CD14-positive monocyte (primary cell): ENCODE data around the gene HOXA11. TPM values are rescaled to one million over a fixed set of nuclear protein-coding genes. Genes with fewer than 3 reads are reported as not detected.
A peak's percentile ranks its signal among the peaks of the same experiment; 100 is the strongest.

Source experiments
- DNase-seq, 3 donors: peaks; one replicate each; pipeline ENCODE4 v3.0.0-alpha.2; 2011 to 2022
- H2AFZ ChIP-seq: 2 replicates; pipeline ENCODE4 v1.6.0; 2012; ENCODE audit warnings: mild to moderate bottlenecking, low read depth, low read length, inconsistent platforms; ENCODE audit not compliant: insufficient read depth, poor library complexity, severe bottlenecking
- H3K27ac ChIP-seq, 2 donors: 1 replicate in 1 of 2; 2 replicates in 1 of 2; pipeline ENCODE4 v1.5.1; 2012 to 2013; ENCODE audit warnings: low read length in 2 of 2, control low read depth in 1 of 2, inconsistent platforms in 1 of 2, low read depth in 1 of 2, mild to moderate bottlenecking in 1 of 2
- H3K27me3 ChIP-seq, 2 donors: one replicate each; pipeline versions ENCODE4 v1.6.0 to v1.6.1; 2011 to 2013; ENCODE audit warnings: low read length in 2 of 2; ENCODE audit not compliant: control insufficient read depth in 2 of 2, insufficient read depth in 2 of 2
- H3K36me3 ChIP-seq, 2 donors: replicated peaks in 1 of 2; 1 replicate in 1 of 2; 2 replicates in 1 of 2; pipeline versions ENCODE4 v1.5.1 to v1.6.1; 2012 to 2013; ENCODE audit warnings: low read length in 2 of 2, control low read depth in 1 of 2, inconsistent platforms in 1 of 2, mild to moderate bottlenecking in 1 of 2; ENCODE audit not compliant: insufficient read depth in 2 of 2, control insufficient read depth in 1 of 2
- H3K4me1 ChIP-seq, 2 donors: 1 replicate in 1 of 2; 2 replicates in 1 of 2; pipeline versions ENCODE4 v1.5.1 to v1.6.1; 2012 to 2013; ENCODE audit warnings: low read length in 2 of 2, control low read depth in 1 of 2, inconsistent platforms in 1 of 2, mild to moderate bottlenecking in 1 of 2, moderate library complexity in 1 of 2; ENCODE audit not compliant: insufficient read depth in 2 of 2, control insufficient read depth in 1 of 2
- H3K4me2 ChIP-seq: replicated peaks from 2 replicates; pipeline ENCODE3; 2012; ENCODE audit warnings: low read length, moderate library complexity, mild to moderate bottlenecking; ENCODE audit not compliant: poor library complexity, severe bottlenecking; ENCODE audit errors: extremely low read depth
- H3K4me3 ChIP-seq, 3 experiments: fragments of 200-600 bp in 1 of 3; sonication (generic) in 1 of 3; replicated peaks in 1 of 3; 1 replicate in 2 of 3; 2 replicates in 1 of 3; pipeline ENCODE4 v1.5.1; 2011 to 2013; ENCODE audit warnings: low read length in 3 of 3, mild to moderate bottlenecking in 3 of 3, control low read depth in 2 of 3, low read depth in 2 of 3, inconsistent platforms in 1 of 3, moderate library complexity in 1 of 3
- H3K79me2 ChIP-seq: 2 replicates; pipeline ENCODE4 v1.6.0; 2012; ENCODE audit warnings: mild to moderate bottlenecking, control low read depth, inconsistent platforms, low read length, moderate library complexity; ENCODE audit not compliant: insufficient read depth
- H3K9ac ChIP-seq: 2 replicates; pipeline ENCODE4 v1.6.0; 2017; ENCODE audit warnings: low read length, mild to moderate bottlenecking; ENCODE audit not compliant: insufficient read depth, poor library complexity, severe bottlenecking
- H3K9me3 ChIP-seq, 2 donors: replicated peaks in 1 of 2; 1 replicate in 1 of 2; 2 replicates in 1 of 2; pipeline versions ENCODE4 v1.5.1 to v1.6.1; 2012 to 2013; ENCODE audit warnings: low read length in 2 of 2, control low read depth in 1 of 2; ENCODE audit not compliant: control insufficient read depth in 1 of 2, insufficient read depth in 1 of 2
- H4K20me1 ChIP-seq: 2 replicates; pipeline ENCODE4 v1.6.0; 2012; ENCODE audit warnings: mild to moderate bottlenecking, low read length, control low read depth, moderate library complexity; ENCODE audit not compliant: insufficient read depth
- H3K27ac Mint-ChIP-seq, 7 donors: one replicate each; pipeline ENCODE4 v1.8.0; 2020; ENCODE audit warnings: mild to moderate bottlenecking in 7 of 7, mixed read lengths in 7 of 7, moderate library complexity in 6 of 7, inconsistent platforms in 2 of 7
- H3K27me3 Mint-ChIP-seq, 3 donors: one replicate each; pipeline ENCODE4 v1.8.0; 2021 to 2022; ENCODE audit warnings: low read depth in 3 of 3, mild to moderate bottlenecking in 3 of 3, mixed read lengths in 3 of 3, moderate library complexity in 3 of 3, inconsistent platforms in 1 of 3
- H3K36me3 Mint-ChIP-seq, 2 donors: one replicate each; pipeline ENCODE4 v1.8.0; 2020; ENCODE audit warnings: mixed read lengths in 2 of 2, inconsistent platforms in 1 of 2, mild to moderate bottlenecking in 1 of 2
- H3K4me1 Mint-ChIP-seq: one replicate; pipeline ENCODE4 v1.8.0; 2020; ENCODE audit warnings: mild to moderate bottlenecking, mixed read lengths
- H3K4me3 Mint-ChIP-seq, 2 donors: one replicate each; pipeline ENCODE4 v1.8.0; 2020; ENCODE audit warnings: mild to moderate bottlenecking in 2 of 2, mixed read lengths in 2 of 2, moderate library complexity in 1 of 2
- H3K9me3 Mint-ChIP-seq, 7 donors: one replicate each; pipeline ENCODE4 v1.8.0; 2020 to 2022; ENCODE audit warnings: mixed read lengths in 7 of 7, mild to moderate bottlenecking in 6 of 7, moderate library complexity in 6 of 7, inconsistent platforms in 2 of 7
- WGBS: methylation state at CpG from one replicate; pipeline ENCODE4 v1.1.5; 2013; ENCODE audit warnings: missing lambda C conversion rate; ENCODE audit not compliant: insufficient coverage; 5-methylcytosine and 5-hydroxymethylcytosine counted together
- intact Hi-C, 2 donors: fragments of 100-400 bp; cut with micrococcal nuclease; formaldehyde crosslinking; loops; one replicate each; pipeline versions ENCODE4 v1.15.0 to v1.15.1; 2023
- polyA plus RNA-seq, 3 donors: library from polyadenylated mRNA; depleted of rRNA in 1 of 3; unstranded in 2 of 3; stranded (reverse) in 1 of 3; fragments of 300-500 nt in 2 of 3; fragments of >200 nt in 1 of 3; fragmentation: Illumina TruSeq in 2 of 3; gene quantifications; 1 replicate in 2 of 3; 2 replicates in 1 of 3; pipeline ENCODE4 v1.2.3, GENCODE V29; 2012 to 2021
- TF ChIP-seq, protein P1 (sequence below): fragments of 200-600 bp; IDR thresholded peaks from one replicate; pipeline ENCODE4 v1.8.0; 2022; ENCODE audit warnings: antibody characterized with exemption, mild to moderate bottlenecking

The HOXA11 gene
- polyA plus RNA-seq, 3 donors = not detected

- H3K27me3 ChIP-seq = peaks cover 92 to 98% of the 10 kb centered on the region in 2 donors
- H3K4me2 ChIP-seq = no peak overlapping the region
- no peak overlapping the region for H2AFZ ChIP-seq
- DNase-seq = no peak
- H3K9me3 ChIP-seq = peaks cover 4 to 6% of the 10 kb centered on the region in 2 donors
- H3K4me1 ChIP-seq = peaks cover 6 to 11% of the 10 kb centered on the region in 2 donors
- no peaks in the 10 kb centered on the region for H3K79me2 ChIP-seq
- Mint-ChIP-seq H3K36me3 (peaks cover 3 to 4% of the 10 kb centered on the region in 2 donors), H3K27ac (no peak overlapping the region), H3K4me1 (peaks cover 14% of the 10 kb centered on the region), H3K4me3 (peak overlapping the region in 1 of 2 donors; percentile 84), H3K27me3 (peaks cover 94 to 98% (median 96%) of the 10 kb centered on the region in 3 donors), H3K9me3 (peaks cover 0 to 24% (median 4%) of the 10 kb centered on the region in 7 donors)
- 36% methylated on average over 48 of the region's 50 CpGs for WGBS
- no peaks in the 10 kb centered on the region for H3K36me3 ChIP-seq
- no peak overlapping the region for H3K27ac ChIP-seq
- TF ChIP-seq, protein P1, sequence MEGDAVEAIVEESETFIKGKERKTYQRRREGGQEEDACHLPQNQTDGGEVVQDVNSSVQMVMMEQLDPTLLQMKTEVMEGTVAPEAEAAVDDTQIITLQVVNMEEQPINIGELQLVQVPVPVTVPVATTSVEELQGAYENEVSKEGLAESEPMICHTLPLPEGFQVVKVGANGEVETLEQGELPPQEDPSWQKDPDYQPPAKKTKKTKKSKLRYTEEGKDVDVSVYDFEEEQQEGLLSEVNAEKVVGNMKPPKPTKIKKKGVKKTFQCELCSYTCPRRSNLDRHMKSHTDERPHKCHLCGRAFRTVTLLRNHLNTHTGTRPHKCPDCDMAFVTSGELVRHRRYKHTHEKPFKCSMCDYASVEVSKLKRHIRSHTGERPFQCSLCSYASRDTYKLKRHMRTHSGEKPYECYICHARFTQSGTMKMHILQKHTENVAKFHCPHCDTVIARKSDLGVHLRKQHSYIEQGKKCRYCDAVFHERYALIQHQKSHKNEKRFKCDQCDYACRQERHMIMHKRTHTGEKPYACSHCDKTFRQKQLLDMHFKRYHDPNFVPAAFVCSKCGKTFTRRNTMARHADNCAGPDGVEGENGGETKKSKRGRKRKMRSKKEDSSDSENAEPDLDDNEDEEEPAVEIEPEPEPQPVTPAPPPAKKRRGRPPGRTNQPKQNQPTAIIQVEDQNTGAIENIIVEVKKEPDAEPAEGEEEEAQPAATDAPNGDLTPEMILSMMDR = no peak
- H3K4me3 ChIP-seq = no peak overlapping the region
- intact Hi-C loops = loop anchor here in 1 of 2 donors (10.0 kb wide), 1 partner anchor 711 kb away; no protein-coding TSS in a partner anchor
- H4K20me1 ChIP-seq = no peaks in the 10 kb centered on the region
- H3K9ac ChIP-seq = no peak overlapping the region
Observed at GRCh38 chr7:27213433-27214238, 28.6 kb upstream of the HOXA11 start.

DNA sequence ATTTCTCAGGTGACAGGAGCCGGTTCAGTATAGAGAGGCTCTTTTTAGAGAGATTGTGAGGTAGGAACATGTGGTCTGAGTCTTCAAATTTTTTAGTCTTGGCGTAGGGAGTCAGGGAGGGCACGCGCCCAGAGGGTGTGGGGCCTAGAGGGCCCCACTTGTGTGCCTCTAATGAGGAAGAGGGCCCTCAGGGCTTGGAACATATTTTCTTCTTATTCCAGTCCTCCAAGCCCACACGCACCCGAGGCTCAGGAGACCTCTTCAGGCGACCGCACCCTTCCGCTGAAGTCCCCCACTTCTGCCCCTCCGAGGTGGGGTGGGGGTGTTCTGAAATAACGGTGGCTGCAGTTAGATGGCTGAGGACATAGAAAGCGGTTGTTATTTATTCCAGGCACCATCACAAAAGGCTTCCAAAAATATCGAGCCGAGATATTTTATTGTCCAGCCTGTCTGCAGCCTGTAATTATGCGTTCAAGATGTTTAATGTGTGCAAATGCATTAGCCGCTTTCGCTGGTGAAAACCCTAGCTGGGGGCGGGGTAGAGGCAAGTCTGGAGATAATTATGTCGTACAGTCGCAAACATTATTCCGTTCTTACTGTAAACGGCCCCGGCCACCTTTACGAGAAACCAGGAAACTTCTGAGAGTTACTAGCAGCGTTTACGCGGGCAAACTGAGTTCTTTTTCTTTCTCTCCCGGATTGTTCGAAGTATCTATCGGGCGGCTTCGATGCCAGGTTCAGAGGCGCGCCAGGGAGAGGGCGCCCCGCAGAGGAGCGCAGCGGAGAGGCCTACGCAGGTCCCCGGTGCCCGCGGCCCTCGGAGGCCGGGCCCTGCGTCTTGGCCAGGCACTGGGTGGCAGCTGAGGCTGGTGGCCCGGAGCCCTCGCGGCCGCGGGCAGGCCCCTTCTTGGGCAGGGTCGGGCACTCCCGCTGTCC is 27.7 kb upstream of the HOXA11 start:
- H3K4me3 ChIP-seq = no peak overlapping the region
- TF ChIP-seq, protein P1 = no peak
- peaks cover 6 to 11% of the 10 kb centered on the region in 2 donors for H3K4me1 ChIP-seq
- no peak overlapping the region for H3K27ac ChIP-seq
- Mint-ChIP-seq H3K4me1 (peaks cover 14% of the 10 kb centered on the region), H3K36me3 (peaks cover 3 to 4% of the 10 kb centered on the region in 2 donors), H3K4me3 (peak overlapping the region in 1 of 2 donors; percentile 89), H3K9me3 (peaks cover 0 to 27% (median 5%) of the 10 kb centered on the region in 7 donors), H3K27ac (peak overlapping the region in 1 of 7 donors; percentile 41), H3K27me3 (peaks cover 97 to 100% (median 98%) of the 10 kb centered on the region in 3 donors)
- H3K4me2 ChIP-seq = no peak overlapping the region
- DNase-seq = no peak
- H3K9ac ChIP-seq = no peak overlapping the region
- 6% methylated on average over 40 of the region's 52 CpGs for WGBS
- no peaks in the 10 kb centered on the region for H3K36me3 ChIP-seq
- intact Hi-C loops = loop anchor here in 1 of 2 donors (10.0 kb wide), 1 partner anchor 712 kb away; no protein-coding TSS in a partner anchor
- H3K9me3 ChIP-seq = peaks cover 4 to 6% of the 10 kb centered on the region in 2 donors
- no peak overlapping the region for H2AFZ ChIP-seq
- H3K79me2 ChIP-seq = no peaks in the 10 kb centered on the region
- no peaks in the 10 kb centered on the region for H4K20me1 ChIP-seq
- H3K27me3 ChIP-seq = peaks cover 96 to 98% of the 10 kb centered on the region in 2 donors
